Erythroblast (primary cell): ENCODE data around the gene TENT5A.

Source experiments
- DNase-seq, 2 experiments: peaks; one replicate each; lab custom pipeline; 2025; lab: John Stamatoyannopoulos, UW
- GATA1 ChIP-seq: IDR thresholded peaks from 2 replicates; pipeline ENCODE4 v1.6.1; 2011; ENCODE audit warnings: low read depth, mild to moderate bottlenecking, control low read depth, low read length, moderate library complexity
- POLR2A ChIP-seq: IDR thresholded peaks from 2 replicates; pipeline ENCODE4 v1.6.1; 2011; ENCODE audit warnings: mild to moderate bottlenecking, low read length

The TENT5A gene

GRCh38 chr6:81763968-81764367 is 11.5 kb upstream of the TENT5A start:
- TF ChIP-seq POLR2A (no peak), GATA1 (no peak)
- no peak for DNase-seq

GRCh38 chr6:81763051-81763450 is 10.6 kb upstream of the TENT5A start:
- DNase-seq: no peak
- no peak for TF ChIP-seq GATA1
- no peak for TF ChIP-seq POLR2A

- TF ChIP-seq POLR2A (no peak), GATA1 (no peak)
- DNase-seq: no peak
Observed at GRCh38 chr6:81762606-81763005, 10.1 kb upstream of the TENT5A start.

GRCh38 chr6:81762132-81762531 is 9.7 kb upstream of the TENT5A start:
- DNase-seq: no peak
- no peak for TF ChIP-seq GATA1
- no peak for TF ChIP-seq POLR2A

GRCh38 chr6:81761197-81761596 is 8.7 kb upstream of the TENT5A start:
- DNase-seq: no peak
- TF ChIP-seq GATA1: no peak
- TF ChIP-seq POLR2A: no peak

GRCh38 chr6:81759782-81760181 is 7.3 kb upstream of the TENT5A start:
- peak; percentile 8 to 57 for DNase-seq
- TF ChIP-seq POLR2A (no peak), GATA1 (no peak)

- DNase-seq: peak in 1 of 2 experiments; percentile 30
- TF ChIP-seq POLR2A: no peak
- TF ChIP-seq GATA1: no peak
Observed at GRCh38 chr6:81758221-81758620, 5.7 kb upstream of the TENT5A start.

GRCh38 chr6:81756690-81757089 is 4.2 kb upstream of the TENT5A start:
- TF ChIP-seq GATA1 (no peak), POLR2A (no peak)

GRCh38 chr6:81755551-81755950 is 3.1 kb upstream of the TENT5A start:
- TF ChIP-seq GATA1: no peak
- no peak for TF ChIP-seq POLR2A
- no peak for DNase-seq

More at GRCh38 chr6:81756690-81757089, 4.2 kb upstream of the TENT5A start:
- peak in 1 of 2 experiments; percentile 12 for DNase-seq

GRCh38 chr6:81754906-81755305 is 2.4 kb upstream of the TENT5A start:
- no peak for TF ChIP-seq POLR2A

GRCh38 chr6:81753711-81754577 is 1.5 kb upstream of the TENT5A start:
- TF ChIP-seq POLR2A (no peak), GATA1 (no peak)
- peak; percentile 86 to 92 for DNase-seq

More at GRCh38 chr6:81754906-81755305, 2.4 kb upstream of the TENT5A start:
- DNase-seq: no peak

- TF ChIP-seq GATA1: no peak
- peak; percentile 45 for TF ChIP-seq POLR2A
- DNase-seq: peak; percentile 90 to 93
Observed at GRCh38 chr6:81752921-81753710, 635 bp upstream of the TENT5A start.

- TF ChIP-seq POLR2A (no peak), GATA1 (no peak)
- peak; percentile 77 to 82 for DNase-seq
Observed at GRCh38 chr6:81751388-81752083, 945 bp downstream of the TENT5A start.
